HG03095 (cell line): Measurements from ENCODE around the gene RUVBL2.
A peak's percentile ranks its signal among the peaks of the same experiment; 100 is the strongest.

ENCODE experiments used
- ATAC-seq: cut with Tn5 transposase; IDR thresholded peaks from one replicate; pipeline ENCODE4 v1.9.1; 2021; ENCODE audit warnings: moderate library complexity; ENCODE audit not compliant: unreplicated experiment

RUVBL2 gene

DNA sequence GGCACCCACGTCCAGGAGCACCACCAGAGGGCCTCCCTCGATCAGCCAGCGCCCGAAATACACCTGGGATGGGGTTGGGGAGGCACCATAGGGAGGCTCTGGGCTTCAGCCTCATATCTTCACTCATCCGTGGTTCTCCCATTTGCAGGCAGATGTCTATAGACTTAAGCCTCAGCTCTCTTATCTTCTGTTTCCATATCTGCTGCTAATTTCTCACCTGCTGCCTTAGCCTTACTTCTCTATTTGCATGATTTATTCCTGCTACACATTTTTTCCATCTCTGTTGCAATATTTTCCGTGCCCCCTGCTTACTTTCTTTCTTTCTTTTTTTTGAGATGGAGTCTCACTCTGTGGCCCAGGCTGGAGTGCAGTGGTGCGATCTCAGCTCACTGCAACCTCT lies 6.4 kb upstream of the RUVBL2 start:
- no peak for ATAC-seq

- ATAC-seq = no peak
Observed at GRCh38 chr19:48988286-48988685, 5.4 kb upstream of the RUVBL2 start.

DNA sequence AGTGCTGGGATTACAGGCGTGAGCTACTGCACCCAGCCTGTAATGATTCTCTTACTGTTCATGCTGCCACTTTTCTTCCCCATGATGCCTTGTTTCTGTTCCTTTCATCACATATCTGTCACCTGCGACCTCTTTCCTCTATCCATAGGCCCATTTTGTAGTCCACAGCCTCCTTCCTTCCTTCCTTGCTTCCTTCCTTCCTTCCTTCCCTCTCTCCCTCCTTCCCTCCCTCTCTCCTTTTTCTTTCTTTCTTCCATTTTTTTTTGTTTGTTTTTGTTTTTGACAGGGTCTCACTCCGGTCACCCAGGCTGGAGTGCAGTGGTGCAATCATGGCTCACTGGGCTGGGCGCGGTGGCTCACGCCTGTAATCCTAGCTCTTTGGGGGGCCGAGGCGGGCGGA lies 4.8 kb upstream of the RUVBL2 start:
- ATAC-seq = no peak

- no peak for ATAC-seq
Observed at GRCh38 chr19:48989701-48990291, 3.9 kb upstream of the RUVBL2 start.

- ATAC-seq = no peak
Observed at GRCh38 chr19:48990400-48990799, 3.3 kb upstream of the RUVBL2 start.

DNA sequence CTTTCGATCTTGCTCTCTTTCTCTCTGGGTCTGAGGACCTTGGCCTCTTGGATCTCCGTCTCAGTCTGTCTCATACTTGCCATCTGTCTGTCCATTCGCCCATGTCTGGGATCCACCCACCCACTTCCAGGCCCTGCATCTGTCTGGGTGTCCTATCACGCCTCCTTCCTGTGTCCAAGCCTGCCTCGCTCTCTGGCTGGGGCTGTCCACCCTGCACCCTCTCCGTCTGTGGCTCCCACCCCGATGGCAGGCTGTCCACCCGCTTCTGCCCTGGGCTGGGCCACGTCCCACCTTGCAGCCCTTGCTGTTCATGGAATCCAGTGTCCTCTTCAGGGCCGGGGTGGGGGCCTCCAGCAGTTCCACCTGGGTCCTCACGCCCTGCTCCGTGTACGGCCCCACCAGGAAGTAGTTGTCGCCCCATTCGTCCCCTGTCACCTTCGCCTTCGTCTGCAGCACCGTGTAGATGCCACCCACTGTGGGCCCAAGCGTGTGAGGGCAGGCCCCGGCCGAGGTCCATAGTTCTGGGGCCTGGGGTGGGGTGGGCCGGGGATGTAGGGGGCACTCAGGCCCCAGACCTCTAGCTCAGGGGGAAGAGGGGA lies 2.6 kb upstream of the RUVBL2 start:
- ATAC-seq = no peak

DNA sequence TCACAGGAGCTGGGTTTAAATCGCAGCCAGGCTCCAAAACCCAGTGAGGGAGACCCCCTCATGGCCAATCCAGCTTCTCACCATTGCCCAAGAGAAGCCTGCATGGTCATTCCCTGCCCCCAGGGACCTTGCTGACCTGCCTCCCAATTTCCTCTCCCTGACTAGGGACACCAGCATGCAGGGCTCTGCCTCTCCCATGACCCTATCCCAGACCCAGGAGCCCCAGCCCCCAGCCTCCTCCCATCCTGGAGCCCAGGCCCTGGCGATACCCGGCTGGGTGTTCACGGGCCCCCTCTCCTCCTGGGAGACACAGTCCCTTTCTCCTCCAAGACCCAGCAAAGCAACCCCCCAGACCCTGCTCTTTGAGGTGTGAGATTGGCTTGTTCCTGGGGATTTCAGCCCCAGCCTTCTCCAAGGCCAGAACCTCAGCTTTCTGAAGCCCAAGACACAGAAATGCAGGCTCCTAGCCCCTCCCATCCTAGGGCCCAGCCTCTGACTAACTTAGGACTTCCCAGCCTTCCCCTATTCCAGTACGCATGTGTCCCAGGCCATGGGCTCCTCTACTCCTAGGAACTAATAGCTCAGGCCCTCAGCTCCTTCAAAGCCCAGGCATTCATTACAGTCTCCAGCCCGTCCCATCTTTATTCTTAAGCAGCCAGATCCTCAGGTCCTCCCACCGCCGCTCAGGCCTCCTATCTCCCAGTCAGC lies 1.7 kb upstream of the RUVBL2 start:
- ATAC-seq = no peak

- ATAC-seq = peak; percentile 2
Observed at GRCh38 chr19:48992581-48993174, 1.0 kb upstream of the RUVBL2 start.

GRCh38 chr19:48994035-48994386 lies 324 bp downstream of the RUVBL2 start:
- ATAC-seq = no peak

DNA sequence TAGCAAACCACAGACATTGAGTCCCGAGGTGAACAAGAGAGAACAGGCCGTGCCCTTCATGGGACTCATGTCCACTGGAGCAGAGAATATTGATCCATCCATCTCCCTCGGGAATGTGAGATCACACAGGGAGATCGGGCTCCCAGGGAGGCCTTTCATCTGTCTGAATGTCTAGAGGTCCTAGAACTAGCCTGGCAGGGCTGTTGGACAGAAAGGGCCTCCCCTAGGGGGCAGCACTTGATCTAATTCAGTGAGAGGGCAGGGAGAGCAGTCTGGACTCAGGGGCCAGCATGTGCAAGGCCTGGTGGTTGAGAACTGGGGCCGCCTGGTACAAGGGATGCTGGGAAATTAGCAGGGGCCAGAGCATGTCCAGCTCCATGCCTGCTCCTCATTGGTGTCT lies 4.3 kb downstream of the RUVBL2 start:
- ATAC-seq = no peak

DNA sequence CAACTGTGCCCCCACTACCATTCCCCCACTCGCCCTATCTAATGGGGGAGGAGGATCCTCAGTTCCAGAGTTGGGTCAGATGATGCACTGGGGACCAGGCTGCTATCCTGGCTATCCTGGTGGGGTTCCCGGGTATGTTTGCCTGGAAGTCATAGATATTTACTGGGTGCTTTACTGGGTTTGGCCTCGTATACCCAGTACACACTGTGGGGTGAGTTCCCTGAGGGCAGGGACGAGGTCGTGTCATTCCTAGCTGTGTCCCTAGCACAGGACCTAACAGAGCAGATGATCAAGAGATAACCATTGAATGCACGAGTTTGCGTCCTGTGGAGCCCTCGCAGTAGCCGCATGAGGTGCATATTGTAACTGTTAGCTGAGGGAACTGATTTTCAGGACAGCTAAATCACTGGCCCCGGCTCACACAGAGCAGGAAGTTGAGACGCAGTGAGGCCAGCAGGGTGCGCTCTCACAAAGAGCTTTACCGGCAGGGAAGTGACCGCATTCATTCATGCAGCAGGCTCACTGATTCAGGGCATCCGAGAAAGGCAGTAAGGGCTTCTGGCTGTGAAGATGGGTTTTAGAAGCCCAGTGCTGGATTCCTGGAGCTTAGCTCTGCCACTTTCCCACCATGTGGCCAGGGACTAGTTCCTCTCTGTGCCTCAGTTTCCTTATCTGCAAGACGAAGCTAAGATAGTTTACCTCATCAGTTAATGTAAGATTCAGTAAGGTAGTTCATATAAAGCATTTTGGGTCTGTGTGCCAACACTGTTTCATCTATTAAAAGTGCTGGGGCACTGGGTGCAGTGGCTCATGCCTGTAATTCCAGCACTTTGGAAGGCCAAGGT lies 6.0 kb downstream of the RUVBL2 start:
- ATAC-seq = no peak

- no peak for ATAC-seq
Observed at GRCh38 chr19:49004133-49004532, 10.4 kb downstream of the RUVBL2 start.

- ATAC-seq = no peak
Observed at GRCh38 chr19:49004964-49005614, 11.4 kb downstream of the RUVBL2 start.

DNA sequence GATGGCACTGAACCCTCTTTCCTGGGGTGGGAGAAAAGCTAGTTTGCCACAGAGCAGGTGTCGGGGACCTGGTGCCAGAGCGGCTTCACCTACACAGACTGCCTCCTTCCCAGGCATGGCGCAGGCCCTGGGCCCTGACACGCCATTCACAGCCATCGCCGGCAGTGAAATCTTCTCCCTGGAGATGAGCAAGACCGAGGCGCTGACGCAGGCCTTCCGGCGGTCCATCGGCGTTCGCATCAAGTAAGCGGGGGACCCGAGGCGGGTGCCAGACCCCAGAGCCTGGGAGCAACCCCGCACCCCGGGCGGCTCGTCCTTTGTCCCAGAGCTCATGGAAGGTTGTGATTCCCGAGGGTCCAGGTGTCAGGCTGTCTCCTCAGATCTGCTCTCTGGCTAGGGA lies 13.2 kb downstream of the RUVBL2 start:
- ATAC-seq = no peak

GRCh38 chr19:49009828-49010227 lies 16.1 kb downstream of the RUVBL2 start:
- no peak for ATAC-seq

DNA sequence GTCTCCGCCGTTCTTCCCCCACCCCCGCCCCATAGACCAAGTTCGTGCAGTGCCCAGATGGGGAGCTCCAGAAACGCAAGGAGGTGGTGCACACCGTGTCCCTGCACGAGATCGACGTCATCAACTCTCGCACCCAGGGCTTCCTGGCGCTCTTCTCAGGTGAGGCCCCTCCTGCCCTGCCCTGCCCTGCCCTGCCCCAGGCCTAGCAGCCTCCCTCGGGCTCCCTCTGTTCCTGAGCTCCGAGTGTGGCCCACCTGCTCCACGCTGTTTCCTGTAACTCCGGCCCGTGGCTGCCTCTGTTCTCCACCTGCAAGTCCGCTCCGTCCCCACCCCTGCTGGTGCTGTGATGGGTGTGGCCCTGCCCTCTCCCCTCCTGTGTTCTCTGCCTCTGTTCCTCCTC lies 16.8 kb downstream of the RUVBL2 start:
- ATAC-seq = no peak

DNA sequence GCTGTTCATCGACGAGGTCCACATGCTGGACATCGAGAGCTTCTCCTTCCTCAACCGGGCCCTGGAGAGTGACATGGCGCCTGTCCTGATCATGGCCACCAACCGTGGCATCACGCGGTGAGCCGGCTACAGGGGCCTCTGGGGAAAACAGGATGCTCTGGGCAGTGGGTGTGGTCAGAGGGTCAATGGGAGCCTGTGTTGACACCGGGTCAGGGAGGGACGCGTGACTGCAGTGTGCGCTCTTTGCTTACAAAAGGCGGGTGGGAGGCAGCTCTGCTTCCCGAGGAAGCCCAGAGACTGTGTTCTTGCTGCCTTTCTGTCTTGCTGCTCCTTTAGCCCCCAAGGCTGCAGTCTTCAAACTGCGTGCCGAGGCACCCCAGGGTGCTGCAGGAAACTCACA lies 17.5 kb downstream of the RUVBL2 start:
- no peak for ATAC-seq

DNA sequence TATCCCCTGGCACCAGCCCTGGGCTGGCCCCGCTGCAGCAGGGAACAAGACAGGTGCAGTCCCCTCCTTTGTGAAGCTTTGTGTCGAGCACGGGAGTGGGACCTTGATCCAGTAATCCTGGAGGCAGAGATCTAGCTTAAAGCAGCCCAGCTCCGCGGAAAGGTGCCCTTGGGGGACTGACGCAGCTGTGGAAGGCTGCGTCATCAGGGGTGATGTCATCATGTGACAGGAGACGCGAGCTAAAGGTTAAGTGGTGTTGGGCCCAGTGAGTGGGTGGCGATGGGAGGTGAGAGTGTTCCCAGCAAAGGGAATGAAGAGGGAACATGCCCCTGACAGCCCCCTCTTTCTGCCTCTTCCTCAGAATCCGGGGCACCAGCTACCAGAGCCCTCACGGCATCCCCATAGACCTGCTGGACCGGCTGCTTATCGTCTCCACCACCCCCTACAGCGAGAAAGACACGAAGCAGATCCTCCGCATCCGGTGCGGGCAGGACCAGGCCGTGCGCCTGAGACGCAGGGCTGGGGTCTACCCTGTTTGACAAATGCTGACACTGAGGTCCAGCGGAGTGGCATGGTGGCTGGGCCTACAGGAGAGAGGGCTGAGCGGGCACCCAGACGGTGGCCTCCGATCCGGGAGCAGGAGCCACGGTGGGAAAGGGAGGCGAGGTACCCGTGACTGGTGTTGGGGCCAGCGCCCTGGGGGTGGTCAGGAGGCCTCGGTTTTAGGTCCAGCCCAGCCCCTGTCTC lies 20.6 kb downstream of the RUVBL2 start:
- ATAC-seq = no peak

- ATAC-seq = no peak
Observed at GRCh38 chr19:49014870-49015255, 21.2 kb downstream of the RUVBL2 start.
